Mesenchymal stem cell (in vitro differentiated cells and primary cell): Measurements from ENCODE around the gene RNASEL.

Experiments used
- DNase-seq: peaks from one replicate; pipeline ENCODE4 v3.0.0-alpha.2; 2013
- H2AFZ ChIP-seq: one replicate; pipeline ENCODE4 v1.6.1; 2013; ENCODE audit warnings: low read depth, mild to moderate bottlenecking, control low read depth, inconsistent platforms, low read length, moderate library complexity
- H2AK5ac ChIP-seq: 2 replicates; pipeline ENCODE4 v1.6.1; 2013; ENCODE audit warnings: low read length, moderate library complexity, mild to moderate bottlenecking, inconsistent platforms; ENCODE audit not compliant: severe bottlenecking
- H2BK120ac ChIP-seq: one replicate; pipeline ENCODE4 v1.6.1; 2013; ENCODE audit warnings: low read depth, mild to moderate bottlenecking, inconsistent platforms, low read length, moderate library complexity
- H2BK12ac ChIP-seq, 2 experiments: one replicate each; pipeline ENCODE4 v1.6.1; 2013; ENCODE audit warnings: inconsistent platforms in 2 of 2, low read length in 2 of 2, mild to moderate bottlenecking in 2 of 2, moderate library complexity in 2 of 2, control low read depth in 1 of 2
- H2BK15ac ChIP-seq: one replicate; pipeline ENCODE4 v1.6.1; 2013; ENCODE audit warnings: mild to moderate bottlenecking, low read depth, inconsistent platforms; ENCODE audit not compliant: poor library complexity, severe bottlenecking
- H2BK5ac ChIP-seq: 2 replicates; pipeline ENCODE4 v1.6.1; 2013; ENCODE audit warnings: low read depth, mild to moderate bottlenecking, low read length, control low read depth, inconsistent platforms; ENCODE audit not compliant: poor library complexity, severe bottlenecking
- H3K14ac ChIP-seq, 2 experiments: one replicate each; pipeline ENCODE4 v1.6.1; 2013; ENCODE audit warnings: inconsistent platforms in 2 of 2, low read length in 2 of 2, control low read depth in 1 of 2, mild to moderate bottlenecking in 1 of 2, moderate library complexity in 1 of 2
- H3K18ac ChIP-seq, 2 experiments: one replicate each; pipeline ENCODE4 v1.6.1; 2013; ENCODE audit warnings: inconsistent platforms in 2 of 2, low read length in 2 of 2, control low read depth in 1 of 2, low read depth in 1 of 2, mild to moderate bottlenecking in 1 of 2
- H3K23ac ChIP-seq, 2 experiments: one replicate each; pipeline ENCODE4 v1.6.1; 2013; ENCODE audit warnings: inconsistent platforms in 2 of 2, low read length in 2 of 2, mild to moderate bottlenecking in 2 of 2, moderate library complexity in 2 of 2, control low read depth in 1 of 2
- H3K27ac ChIP-seq: 2 replicates; pipeline ENCODE4 v1.5.1; 2013; ENCODE audit warnings: mild to moderate bottlenecking, moderate library complexity, low read length, control low read depth, inconsistent platforms; ENCODE audit not compliant: poor library complexity, severe bottlenecking
- H3K27me3 ChIP-seq, 2 experiments: 2 replicates each; pipeline versions ENCODE4 v1.6.1 to v1.7.0; 2013; ENCODE audit warnings: low read length in 2 of 2, mild to moderate bottlenecking in 2 of 2, moderate library complexity in 2 of 2, control low read depth in 1 of 2, inconsistent platforms in 1 of 2; ENCODE audit not compliant: control insufficient read depth in 1 of 2, insufficient read depth in 1 of 2
- H3K36me3 ChIP-seq, 2 experiments: 2 replicates each; pipeline versions ENCODE4 v1.6.1 to v1.7.0; 2013; ENCODE audit warnings: low read length in 2 of 2, control low read depth in 1 of 2, inconsistent platforms in 1 of 2, low read depth in 1 of 2, mild to moderate bottlenecking in 1 of 2; ENCODE audit not compliant: insufficient read depth in 2 of 2, control insufficient read depth in 1 of 2
- H3K4ac ChIP-seq, 2 experiments: one replicate each; pipeline ENCODE4 v1.6.1; 2013; ENCODE audit warnings: inconsistent platforms in 2 of 2, low read length in 2 of 2, mild to moderate bottlenecking in 2 of 2, moderate library complexity in 2 of 2, control low read depth in 1 of 2, low read depth in 1 of 2
- H3K4me1 ChIP-seq: 2 replicates; pipeline ENCODE4 v1.6.1; 2013; ENCODE audit warnings: low read depth, low read length, control low read depth; ENCODE audit not compliant: control insufficient read depth, insufficient read depth
- H3K4me2 ChIP-seq: 2 replicates; pipeline ENCODE4 v1.6.1; 2013; ENCODE audit warnings: low read length, mild to moderate bottlenecking, inconsistent platforms; ENCODE audit not compliant: poor library complexity, severe bottlenecking
- H3K4me3 ChIP-seq, 2 experiments: 2 replicates each; pipeline versions ENCODE4 v1.5.1 to v1.7.0; 2013; ENCODE audit warnings: low read length in 2 of 2, mild to moderate bottlenecking in 2 of 2, control low read depth in 1 of 2, low read depth in 1 of 2; ENCODE audit not compliant: insufficient read depth in 1 of 2
- H3K79me1 ChIP-seq: replicated peaks from 2 replicates; pipeline ENCODE4 v1.6.1; 2013; ENCODE audit warnings: mild to moderate bottlenecking, control low read depth, low read length, inconsistent platforms; ENCODE audit not compliant: poor library complexity, severe bottlenecking
- H3K9ac ChIP-seq: 2 replicates; pipeline ENCODE4 v1.7.0; 2013; ENCODE audit warnings: mild to moderate bottlenecking, low read length, moderate library complexity
- H3K9me3 ChIP-seq: 2 replicates; pipeline ENCODE4 v1.7.0; 2013; ENCODE audit warnings: mild to moderate bottlenecking, low read length; ENCODE audit not compliant: control insufficient read depth
- H4K8ac ChIP-seq: one replicate; pipeline ENCODE4 v1.6.1; 2013; ENCODE audit warnings: inconsistent platforms, mild to moderate bottlenecking, low read length, moderate library complexity
- H4K91ac ChIP-seq: one replicate; pipeline ENCODE4 v1.6.1; 2013; ENCODE audit warnings: mild to moderate bottlenecking, low read length, inconsistent platforms
- WGBS: methylation state at CpG from one replicate; pipeline ENCODE4 v1.1.7; 2013; ENCODE audit warnings: mixed read lengths; 5-methylcytosine and 5-hydroxymethylcytosine counted together

The RNASEL gene

DNA sequence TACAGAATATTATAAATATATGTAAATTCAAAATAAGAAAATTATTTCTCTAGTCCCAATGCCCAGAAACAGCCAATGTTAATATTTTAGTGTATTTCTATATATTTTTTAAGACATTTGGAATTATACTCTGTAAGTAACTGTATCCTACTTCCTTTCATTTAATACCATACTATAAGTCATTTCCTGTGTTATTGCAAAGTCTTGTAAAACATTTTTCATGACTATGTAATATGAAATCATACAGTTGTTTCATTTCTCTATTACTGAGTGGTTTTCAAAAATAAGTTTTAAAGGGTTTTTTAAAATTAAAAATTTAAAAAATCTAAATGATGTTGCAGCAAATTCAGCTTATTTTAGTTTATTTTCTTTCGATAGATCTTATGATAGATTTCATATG, 2.0 kb downstream of the RNASEL start:
- H3K23ac ChIP-seq = no peak overlapping the region
- H4K91ac ChIP-seq = no peak overlapping the region
- no peak for DNase-seq
- H3K27me3 ChIP-seq = no peaks in the 10 kb centered on the region
- no peak overlapping the region for H3K4me2 ChIP-seq
- no peak overlapping the region for H3K14ac ChIP-seq
- H3K4me3 ChIP-seq = no peak overlapping the region
- H2AK5ac ChIP-seq = no peak overlapping the region
- H3K79me1 ChIP-seq = no peaks in the 10 kb centered on the region
- no peak overlapping the region for H2BK5ac ChIP-seq
- no CpG with 5 or more reads among the region's 1 CpG for WGBS
- H2BK12ac ChIP-seq = no peak overlapping the region
- H3K9me3 ChIP-seq = no peaks in the 10 kb centered on the region
- H2BK15ac ChIP-seq = no peak overlapping the region
- H2AFZ ChIP-seq = no peak overlapping the region
- H3K36me3 ChIP-seq = peaks cover 0 to 33% of the 10 kb centered on the region in 2 experiments
- H3K4ac ChIP-seq = no peak overlapping the region
- H4K8ac ChIP-seq = no peak overlapping the region
- H3K18ac ChIP-seq = no peak overlapping the region
- H2BK120ac ChIP-seq = no peak overlapping the region
- no peaks in the 10 kb centered on the region for H3K4me1 ChIP-seq
- H3K9ac ChIP-seq = no peak overlapping the region
- H3K27ac ChIP-seq = no peak overlapping the region

DNA sequence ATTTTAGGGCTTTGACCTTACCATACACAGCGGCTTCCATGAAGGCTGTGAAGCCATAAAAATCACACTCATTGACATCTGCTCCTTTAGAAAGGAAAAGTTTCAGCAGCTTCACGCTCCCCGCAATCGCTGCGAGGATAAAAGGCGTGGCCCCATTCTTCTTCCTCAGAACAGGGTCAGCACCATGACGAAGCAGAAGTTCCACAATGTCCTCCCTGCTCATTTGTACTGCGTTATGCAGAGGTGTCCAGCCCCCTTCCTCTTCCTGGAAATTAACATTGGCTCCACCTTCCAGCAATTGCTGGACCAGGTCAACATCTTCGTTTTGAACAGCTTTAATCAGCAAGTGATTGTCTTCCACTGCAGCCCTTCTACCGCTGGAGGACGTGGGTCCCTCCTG, 2.7 kb downstream of the RNASEL start:
- Histone ChIP-seq H2BK5ac (no peak overlapping the region), H3K27me3 (no peaks in the 10 kb centered on the region), H3K9me3 (no peaks in the 10 kb centered on the region), H2BK120ac (no peak overlapping the region), H2AK5ac (no peak overlapping the region), H4K8ac (no peak overlapping the region), H3K9ac (no peak overlapping the region), H4K91ac (no peak overlapping the region), H3K79me1 (no peaks in the 10 kb centered on the region), H3K4me2 (no peak overlapping the region), H3K4me3 (no peak overlapping the region), H3K4me1 (no peaks in the 10 kb centered on the region), H3K23ac (no peak overlapping the region), H2BK12ac (no peak overlapping the region), H2AFZ (no peak overlapping the region), H3K18ac (no peak overlapping the region), H3K4ac (no peak overlapping the region), H3K14ac (no peak overlapping the region), H3K36me3 (peaks cover 0 to 37% of the 10 kb centered on the region in 2 experiments), H3K27ac (no peak overlapping the region), H2BK15ac (no peak overlapping the region)
- DNase-seq = no peak
- WGBS = 93% methylated on average over 11 of the region's 11 CpGs

DNA sequence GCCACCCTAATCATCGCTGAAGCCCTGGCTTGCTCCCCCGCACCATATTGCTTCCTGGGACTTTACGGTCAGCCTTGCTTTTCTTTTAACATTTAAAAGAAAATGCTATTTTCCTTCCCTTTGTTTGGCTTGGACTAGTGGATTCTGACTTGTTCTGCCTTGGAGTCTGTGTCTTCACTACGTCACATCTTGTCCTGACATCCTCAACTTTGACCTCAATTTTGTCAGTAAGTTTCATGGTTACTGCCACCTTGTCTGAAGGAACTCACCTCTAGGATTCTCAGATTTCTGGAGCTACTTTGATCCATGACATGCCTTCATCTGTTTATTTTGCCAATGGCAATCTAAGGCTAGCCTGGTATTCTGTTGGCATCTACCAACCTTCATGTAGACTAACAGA, 4.3 kb downstream of the RNASEL start:
- 93% methylated on average over 4 of the region's 4 CpGs for WGBS
- no peaks in the 10 kb centered on the region for H3K4me1 ChIP-seq
- no peak overlapping the region for H3K14ac ChIP-seq
- H2BK12ac ChIP-seq = no peak overlapping the region
- no peak overlapping the region for H3K9ac ChIP-seq
- no peak overlapping the region for H3K4me3 ChIP-seq
- no peak overlapping the region for H3K4ac ChIP-seq
- no peak overlapping the region for H3K4me2 ChIP-seq
- H2BK15ac ChIP-seq = no peak overlapping the region
- peak overlapping the region; percentile 20 for H4K8ac ChIP-seq
- no peak overlapping the region for H4K91ac ChIP-seq
- H2AK5ac ChIP-seq = no peak overlapping the region
- H2BK120ac ChIP-seq = no peak overlapping the region
- H3K36me3 ChIP-seq = peaks cover 0 to 53% of the 10 kb centered on the region in 2 experiments
- no peaks in the 10 kb centered on the region for H3K9me3 ChIP-seq
- H2BK5ac ChIP-seq = no peak overlapping the region
- DNase-seq = no peak
- no peak overlapping the region for H3K27ac ChIP-seq
- H3K18ac ChIP-seq = no peak overlapping the region
- no peaks in the 10 kb centered on the region for H3K27me3 ChIP-seq
- H3K23ac ChIP-seq = no peak overlapping the region
- H3K79me1 ChIP-seq = no peaks in the 10 kb centered on the region
- H2AFZ ChIP-seq = no peak overlapping the region

DNA sequence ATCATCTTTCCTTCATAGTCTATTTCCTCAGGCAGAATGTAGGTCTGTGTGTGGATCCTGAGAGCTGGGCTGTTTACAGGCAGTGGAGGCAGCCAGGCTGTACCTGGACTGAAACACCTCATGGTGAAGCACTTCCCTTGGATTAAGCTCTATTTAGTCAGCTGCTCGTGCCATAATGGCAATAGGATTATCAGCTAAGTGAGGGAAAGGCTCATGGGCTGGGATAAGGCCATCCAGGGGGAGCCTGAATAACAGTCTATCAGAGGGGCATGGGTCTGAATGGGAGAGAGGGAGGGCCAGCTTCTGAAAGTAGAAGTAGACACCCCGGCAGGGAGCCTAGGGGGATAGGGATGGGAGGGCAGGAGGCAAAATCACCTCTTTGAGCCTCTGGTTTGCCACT, 8.3 kb downstream of the RNASEL start:
- no peak overlapping the region for H2AFZ ChIP-seq
- no peak overlapping the region for H3K18ac ChIP-seq
- H4K91ac ChIP-seq = no peak overlapping the region
- H3K27ac ChIP-seq = no peak overlapping the region
- peaks cover 0 to 59% of the 10 kb centered on the region in 2 experiments for H3K36me3 ChIP-seq
- H2AK5ac ChIP-seq = no peak overlapping the region
- H3K14ac ChIP-seq = no peak overlapping the region
- 85% methylated on average over 1 of the region's 2 CpGs for WGBS
- no peak overlapping the region for H4K8ac ChIP-seq
- no peak overlapping the region for H3K4ac ChIP-seq
- H3K23ac ChIP-seq = no peak overlapping the region
- no peak overlapping the region for H2BK12ac ChIP-seq
- no peaks in the 10 kb centered on the region for H3K27me3 ChIP-seq
- no peaks in the 10 kb centered on the region for H3K9me3 ChIP-seq
- H2BK15ac ChIP-seq = no peak overlapping the region
- H3K79me1 ChIP-seq = no peaks in the 10 kb centered on the region
- no peak overlapping the region for H3K9ac ChIP-seq
- H3K4me1 ChIP-seq = no peaks in the 10 kb centered on the region
- no peak overlapping the region for H2BK120ac ChIP-seq
- no peak for DNase-seq
- no peak overlapping the region for H2BK5ac ChIP-seq
- H3K4me2 ChIP-seq = no peak overlapping the region
- H3K4me3 ChIP-seq = no peak overlapping the region
